CD4-positive, alpha-beta T cell (primary cell): ENCODE data around the gene RPGRIP1L. TPM values are rescaled to one million over a fixed set of nuclear protein-coding genes. Genes with fewer than 3 reads are reported as not detected.

Source experiments
- ATAC-seq: fragments of 200-7000 bp; cut with Tn5 transposase; one replicate; pipeline ENCODE4 v1.10.0; 2022; ENCODE audit warnings: mild to moderate bottlenecking; ENCODE audit not compliant: poor library complexity
- CTCF ChIA-PET: fragments of 350-600 bp; sonication (Branson Sonifier 250); formaldehyde crosslinking; loops from one replicate; lab custom pipeline; 2021; ENCODE audit warnings: antibody characterized with exemption, inconsistent platforms; lab: Charles Lee
- POLR2A ChIA-PET: fragments of 350-600 bp; sonication (Branson Sonifier 250); formaldehyde crosslinking; loops from one replicate; lab custom pipeline; 2021; ENCODE audit warnings: antibody characterized with exemption, inconsistent platforms; lab: Charles Lee
- DNase-seq, 14 experiments: peaks; one replicate each; pipeline ENCODE4 v3.0.0-alpha.2; 2013 to 2020; ENCODE audit warnings: mixed read lengths in 2 of 14
- H3K27ac ChIP-seq, 2 donors: one replicate each; pipeline versions ENCODE4 v1.5.1 to v1.7.0; 2013; ENCODE audit warnings: low read length in 2 of 2, low read depth in 1 of 2, mild to moderate bottlenecking in 1 of 2
- H3K27me3 ChIP-seq, 2 experiments: 1 replicate in 1 of 2; 2 replicates in 1 of 2; pipeline versions ENCODE4 v1.6.1 to v1.7.0; 2013; ENCODE audit warnings: low read length in 2 of 2, control low read depth in 1 of 2, mild to moderate bottlenecking in 1 of 2, moderate library complexity in 1 of 2; ENCODE audit not compliant: insufficient read depth in 2 of 2, control insufficient read depth in 1 of 2
- H3K36me3 ChIP-seq: one replicate; pipeline ENCODE4 v1.6.1; 2013; ENCODE audit warnings: low read length, control low read depth; ENCODE audit not compliant: insufficient read depth
- H3K4me1 ChIP-seq: one replicate; pipeline ENCODE4 v1.6.1; 2013; ENCODE audit warnings: low read length, control low read depth; ENCODE audit not compliant: insufficient read depth
- H3K4me3 ChIP-seq: one replicate; pipeline ENCODE4 v1.5.1; 2013; ENCODE audit warnings: mild to moderate bottlenecking, low read length, moderate library complexity
- H3K9me3 ChIP-seq, 2 experiments: 1 replicate in 1 of 2; 2 replicates in 1 of 2; pipeline versions ENCODE4 v1.6.1 to v1.7.0; 2013; ENCODE audit warnings: low read length in 2 of 2, mild to moderate bottlenecking in 2 of 2, control low read depth in 1 of 2, moderate library complexity in 1 of 2; ENCODE audit not compliant: control insufficient read depth in 1 of 2, insufficient read depth in 1 of 2
- H3K27ac Mint-ChIP-seq: one replicate; pipeline ENCODE4 v1.8.0; 2020; ENCODE audit warnings: mixed read lengths
- H3K27me3 Mint-ChIP-seq: one replicate; pipeline ENCODE4 v1.8.0; 2021; ENCODE audit warnings: mixed read lengths
- H3K36me3 Mint-ChIP-seq: one replicate; pipeline ENCODE4 v1.8.0; 2021; ENCODE audit warnings: low read depth, mixed read lengths
- H3K4me1 Mint-ChIP-seq: one replicate; pipeline ENCODE4 v1.8.0; 2021; ENCODE audit warnings: low read depth, mixed read lengths
- H3K4me3 Mint-ChIP-seq: one replicate; pipeline ENCODE4 v1.8.0; 2020; ENCODE audit warnings: mild to moderate bottlenecking, mixed read lengths
- H3K9me3 Mint-ChIP-seq: one replicate; pipeline ENCODE4 v1.8.0; 2020; ENCODE audit warnings: mixed read lengths
- intact Hi-C, 2 experiments: fragments of 100-400 bp; cut with DNase I in 1 of 2; cut with micrococcal nuclease in 1 of 2; formaldehyde crosslinking; loops; one replicate each; pipeline versions ENCODE4 v1.15.1 to v1.9.0; 2023 to 2025; cut with DNase I, micrococcal nuclease
- total RNA-seq, 174 experiments: library from RNA in 2 of 174; stranded (reverse) in 2 of 174; gene quantifications; one replicate each; pipeline ENCODE4 v1.2.3 and lab custom pipeline; 2021 to 2026
- TF ChIP-seq, protein P1 (sequence below): fragments of 200-600 bp; IDR thresholded peaks from one replicate; pipeline ENCODE4 v1.8.0; 2022; ENCODE audit warnings: antibody characterized with exemption, mild to moderate bottlenecking

RPGRIP1L gene
- total RNA-seq, 2 experiments from 2014 or later: 2.4 to 2.5 TPM

DNA sequence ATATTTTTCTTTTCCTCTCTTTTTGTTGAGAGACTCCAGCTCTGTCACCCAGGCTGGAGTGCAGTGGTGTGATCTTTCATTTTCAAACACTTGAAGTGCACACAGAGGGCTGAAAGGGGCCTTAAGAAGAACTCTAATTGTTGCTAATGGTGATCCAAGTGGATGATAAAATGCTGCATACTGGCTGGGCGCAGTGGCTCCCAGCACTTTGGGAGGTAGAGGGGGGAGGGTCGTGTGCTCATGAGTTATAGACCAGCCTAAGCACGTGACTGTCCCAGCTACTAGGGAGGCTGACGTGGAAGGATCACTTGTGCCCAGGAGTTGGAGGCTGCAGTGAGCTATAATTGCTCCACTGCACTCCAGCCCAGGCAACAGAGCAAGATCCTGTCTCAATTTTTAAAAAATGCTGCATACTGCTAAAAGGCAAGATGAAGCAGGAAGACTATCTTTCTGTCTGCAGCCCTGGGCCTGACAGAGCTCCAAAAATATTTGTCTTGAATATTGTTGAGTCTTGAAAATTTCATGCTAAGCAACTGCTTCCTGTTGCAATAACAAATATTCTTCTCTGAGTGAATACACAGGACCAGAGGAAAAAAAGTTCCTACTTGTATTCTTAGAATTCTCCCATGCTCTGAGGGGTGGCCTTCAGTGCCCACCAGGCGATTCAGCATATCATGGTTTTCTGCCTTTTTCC is 137.0 kb downstream of the RPGRIP1L start:
- CTCF ChIA-PET: no interaction called here
- peaks cover 9% of the 10 kb centered on the region for H3K9me3 Mint-ChIP-seq
- no peak for ATAC-seq

DNA sequence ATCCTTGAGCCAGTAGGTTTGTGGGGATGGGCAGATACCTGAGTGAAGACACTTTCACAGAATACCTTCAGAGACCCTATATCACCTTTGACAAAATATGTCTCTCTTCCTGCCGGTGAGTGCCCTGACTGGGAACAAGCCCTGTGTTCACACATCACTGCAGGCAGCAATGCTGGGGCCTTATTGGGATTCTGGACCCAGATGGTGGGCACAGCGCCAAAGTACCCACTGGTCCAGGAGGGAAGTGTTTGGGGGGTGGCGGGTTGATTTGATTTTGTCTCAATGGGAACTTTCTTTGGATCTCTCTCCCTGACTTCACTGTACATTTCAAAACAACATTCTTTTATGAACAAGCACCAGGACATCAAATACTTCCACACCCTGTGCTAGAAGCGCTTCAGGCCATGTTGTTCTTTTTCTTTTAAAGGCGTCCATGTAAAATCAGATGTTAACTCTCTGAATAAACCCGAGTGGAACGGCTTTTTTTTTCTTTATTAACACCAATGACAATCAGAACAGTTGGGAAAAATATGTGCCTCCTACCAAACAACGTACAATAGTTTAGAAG is 138.3 kb downstream of the RPGRIP1L start:
- Histone ChIP-seq H3K27ac (no peak overlapping the region), H3K4me1 (no peaks in the 10 kb centered on the region), H3K36me3 (no peaks in the 10 kb centered on the region), H3K9me3 (no peaks in the 10 kb centered on the region), H3K4me3 (no peak overlapping the region), H3K27me3 (no peaks in the 10 kb centered on the region)
- H3K36me3 Mint-ChIP-seq: no peaks in the 10 kb centered on the region
- TF ChIP-seq, protein P1, sequence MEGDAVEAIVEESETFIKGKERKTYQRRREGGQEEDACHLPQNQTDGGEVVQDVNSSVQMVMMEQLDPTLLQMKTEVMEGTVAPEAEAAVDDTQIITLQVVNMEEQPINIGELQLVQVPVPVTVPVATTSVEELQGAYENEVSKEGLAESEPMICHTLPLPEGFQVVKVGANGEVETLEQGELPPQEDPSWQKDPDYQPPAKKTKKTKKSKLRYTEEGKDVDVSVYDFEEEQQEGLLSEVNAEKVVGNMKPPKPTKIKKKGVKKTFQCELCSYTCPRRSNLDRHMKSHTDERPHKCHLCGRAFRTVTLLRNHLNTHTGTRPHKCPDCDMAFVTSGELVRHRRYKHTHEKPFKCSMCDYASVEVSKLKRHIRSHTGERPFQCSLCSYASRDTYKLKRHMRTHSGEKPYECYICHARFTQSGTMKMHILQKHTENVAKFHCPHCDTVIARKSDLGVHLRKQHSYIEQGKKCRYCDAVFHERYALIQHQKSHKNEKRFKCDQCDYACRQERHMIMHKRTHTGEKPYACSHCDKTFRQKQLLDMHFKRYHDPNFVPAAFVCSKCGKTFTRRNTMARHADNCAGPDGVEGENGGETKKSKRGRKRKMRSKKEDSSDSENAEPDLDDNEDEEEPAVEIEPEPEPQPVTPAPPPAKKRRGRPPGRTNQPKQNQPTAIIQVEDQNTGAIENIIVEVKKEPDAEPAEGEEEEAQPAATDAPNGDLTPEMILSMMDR: no peak
- no peak overlapping the region for H3K4me3 Mint-ChIP-seq
- no peaks in the 10 kb centered on the region for H3K4me1 Mint-ChIP-seq
- no peak for ATAC-seq
- intact Hi-C loops: no loop called here
- CTCF ChIA-PET: no interaction called here
- no peaks in the 10 kb centered on the region for H3K27me3 Mint-ChIP-seq
- DNase-seq: no peak
- POLR2A ChIA-PET: no interaction called here
- H3K9me3 Mint-ChIP-seq: no peaks in the 10 kb centered on the region
- no peak overlapping the region for H3K27ac Mint-ChIP-seq

More for the DNA sequence above, 137.0 kb downstream of the RPGRIP1L start:
- intact Hi-C loops: no loop called here
- POLR2A ChIA-PET: no interaction called here
- DNase-seq: no peak
- Mint-ChIP-seq H3K36me3 (no peaks in the 10 kb centered on the region), H3K4me3 (no peak overlapping the region), H3K27ac (no peak overlapping the region), H3K27me3 (no peaks in the 10 kb centered on the region), H3K4me1 (no peaks in the 10 kb centered on the region)
- Histone ChIP-seq H3K4me3 (no peak overlapping the region), H3K27me3 (no peaks in the 10 kb centered on the region), H3K27ac (no peak overlapping the region), H3K4me1 (no peaks in the 10 kb centered on the region), H3K9me3 (peaks cover 4 to 6% of the 10 kb centered on the region in 2 experiments), H3K36me3 (no peaks in the 10 kb centered on the region)
- TF ChIP-seq, protein P1: no peak

DNA sequence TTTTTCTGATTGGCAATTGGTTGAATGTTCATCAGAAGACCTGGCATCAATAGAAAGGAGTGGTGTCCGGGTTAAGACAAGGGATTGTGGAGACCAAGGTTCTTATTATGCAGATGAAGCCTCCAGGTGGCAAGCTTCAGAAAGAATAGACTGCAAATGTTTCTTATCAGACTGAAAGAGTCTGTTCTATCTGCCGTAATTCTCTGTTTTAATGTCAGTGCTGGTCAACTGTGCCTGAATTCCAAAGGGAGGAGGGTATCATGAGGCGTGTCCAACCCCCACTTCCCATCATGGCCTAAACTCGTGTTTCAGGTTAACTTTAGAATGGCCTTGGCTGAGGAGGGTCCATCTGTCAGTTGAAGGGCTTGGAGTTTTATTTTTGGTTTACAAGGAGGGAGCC is 140.2 kb downstream of the RPGRIP1L start:
- Mint-ChIP-seq H3K4me1 (no peaks in the 10 kb centered on the region), H3K27me3 (no peaks in the 10 kb centered on the region), H3K36me3 (no peaks in the 10 kb centered on the region), H3K4me3 (no peak overlapping the region), H3K27ac (no peak overlapping the region), H3K9me3 (no peaks in the 10 kb centered on the region)
- ATAC-seq: no peak
- Histone ChIP-seq H3K9me3 (no peaks in the 10 kb centered on the region), H3K27me3 (no peaks in the 10 kb centered on the region), H3K4me3 (no peak overlapping the region), H3K27ac (no peak overlapping the region), H3K4me1 (no peaks in the 10 kb centered on the region), H3K36me3 (no peaks in the 10 kb centered on the region)
- no peak for DNase-seq
- ChIA-PET POLR2A (no interaction called here), CTCF (no interaction called here)
- intact Hi-C loops: no loop called here
- TF ChIP-seq, protein P1: no peak
